Colonic mucosa (tissue), 4 donors: ENCODE results near the gene TBX15. TPM values are rescaled to one million over a fixed set of nuclear protein-coding genes. Genes with fewer than 3 reads are reported as not detected.

Experiments
- DNase-seq: peaks from one replicate; pipeline ENCODE4 v3.0.0-alpha.2; 2020
- H3K27ac ChIP-seq: fragments of 200-600 bp; one replicate; pipeline ENCODE4 v1.8.0; 2021
- H3K27me3 ChIP-seq: fragments of 200-600 bp; one replicate; pipeline ENCODE4 v1.8.0; 2021
- H3K36me3 ChIP-seq: fragments of 200-600 bp; one replicate; pipeline ENCODE4 v1.8.0; 2021
- H3K4me1 ChIP-seq: fragments of 200-600 bp; one replicate; pipeline ENCODE4 v1.8.0; 2021; ENCODE audit warnings: mild to moderate bottlenecking
- H3K4me3 ChIP-seq: fragments of 200-600 bp; one replicate; pipeline ENCODE4 v1.8.0; 2021
- H3K9ac ChIP-seq, 2 donors: one replicate each; pipeline ENCODE4 v1.7.0; 2013; ENCODE audit warnings: control low read depth in 2 of 2, low read depth in 2 of 2, low read length in 2 of 2
- H3K9me3 ChIP-seq: fragments of 200-600 bp; one replicate; pipeline ENCODE4 v1.8.0; 2021
- CTCF ChIP-seq: fragments of 200-600 bp; IDR thresholded peaks from one replicate; pipeline ENCODE4 v1.8.0; 2022; ENCODE audit warnings: antibody characterized with exemption, mild to moderate bottlenecking
- intact Hi-C: fragments of 100-400 bp; cut with DNase I; formaldehyde crosslinking; loops from one replicate; pipeline ENCODE4 v1.14.1; 2022
- total RNA-seq, 2 donors: library from RNA; stranded (reverse); fragmentation: NEBNext Ultra II Directional in 1 of 2; extraction: Animal tissue kit (Norgen Biotek cat#: 25700) in 1 of 2; gene quantifications; one replicate each; pipeline ENCODE4 v1.2.1, GENCODE V29; 2021
- donor health status: healthy.
- donor health status: DM: no; HTN: no; CAD: no.
- donor health status: DM: no; HTN: no; CAD: no.

The TBX15 gene
- total RNA-seq, 2 donors from 2014 or later = 0.11 TPM; not detected in 1

GRCh38 chr1:118986555-118987467, 1.3 kb downstream of the TBX15 start:
- Histone ChIP-seq H3K4me1 (peaks cover 9% of the 10 kb centered on the region), H3K4me3 (peak overlapping the region; percentile 22), H3K27ac (no peak overlapping the region), H3K9me3 (no peaks in the 10 kb centered on the region), H3K27me3 (peaks cover 93% of the 10 kb centered on the region), H3K36me3 (no peaks in the 10 kb centered on the region), H3K9ac (no peak overlapping the region)
- no peak for DNase-seq
- intact Hi-C loops = no loop called here
- TF ChIP-seq CTCF = no peak

GRCh38 chr1:118985640-118986554, 2.2 kb downstream of the TBX15 start:
- DNase-seq = no peak
- H3K4me3 ChIP-seq = no peak overlapping the region
- TF ChIP-seq CTCF = no peak
- H3K27ac ChIP-seq = no peak overlapping the region
- no peaks in the 10 kb centered on the region for H3K9me3 ChIP-seq
- peaks cover 84% of the 10 kb centered on the region for H3K27me3 ChIP-seq
- peaks cover 9% of the 10 kb centered on the region for H3K4me1 ChIP-seq
- no peak overlapping the region for H3K9ac ChIP-seq
- intact Hi-C loops = no loop called here
- no peaks in the 10 kb centered on the region for H3K36me3 ChIP-seq

GRCh38 chr1:118984722-118985639, 3.2 kb downstream of the TBX15 start:
- intact Hi-C loops = no loop called here
- Histone ChIP-seq H3K27ac (no peak overlapping the region), H3K4me3 (peak overlapping the region; percentile 19), H3K36me3 (no peaks in the 10 kb centered on the region), H3K9me3 (no peaks in the 10 kb centered on the region), H3K9ac (no peak overlapping the region), H3K4me1 (peaks cover 9% of the 10 kb centered on the region), H3K27me3 (peaks cover 79% of the 10 kb centered on the region)
- DNase-seq = no peak
- no peak for TF ChIP-seq CTCF

- TF ChIP-seq CTCF = no peak
- Histone ChIP-seq H3K36me3 (no peaks in the 10 kb centered on the region), H3K4me1 (peaks cover 9% of the 10 kb centered on the region), H3K9ac (no peak overlapping the region), H3K27ac (no peak overlapping the region), H3K4me3 (peak overlapping the region; percentile 19), H3K27me3 (peaks cover 79% of the 10 kb centered on the region), H3K9me3 (no peaks in the 10 kb centered on the region)
- DNase-seq = no peak
- intact Hi-C loops = no loop called here
Measured at GRCh38 chr1:118984086-118984721, 3.9 kb downstream of the TBX15 start.
